HG02798 (cell line): Measurements from ENCODE around the gene RHBG.
"Not testable (repeated sequence)": the region's sequence is repeated elsewhere in the genome, so short reads cannot be mapped to it uniquely, and the experiment has no call there.

Experiments used
- ATAC-seq: cut with Tn5 transposase; IDR thresholded peaks from one replicate; pipeline ENCODE4 v1.9.1; 2021; ENCODE audit warnings: mild to moderate bottlenecking; ENCODE audit not compliant: unreplicated experiment, poor library complexity

RHBG gene

GRCh38 chr1:156368889-156369684 is at the start of gene RHBG:
Gene RHBG (plus strand): TSS chr1:156369211. CDS start chr1:156369250, 39 bp downstream.
- no peak for ATAC-seq

GRCh38 chr1:156319664-156320063 is 49.3 kb upstream of the RHBG start:
- ATAC-seq: no peak

- ATAC-seq: no peak
Measured at GRCh38 chr1:156320560-156320959, 48.5 kb upstream of the RHBG start.

- ATAC-seq: not testable (repeated sequence)
Measured at GRCh38 chr1:156323179-156323578, 45.8 kb upstream of the RHBG start.

GRCh38 chr1:156336242-156336641 is 32.8 kb upstream of the RHBG start:
- no peak for ATAC-seq

- no peak for ATAC-seq
Measured at GRCh38 chr1:156337052-156337887, 31.7 kb upstream of the RHBG start.

- no peak for ATAC-seq
Measured at GRCh38 chr1:156337888-156338179, 31.2 kb upstream of the RHBG start.

- ATAC-seq: peak; percentile 94
Measured at GRCh38 chr1:156338180-156338976, 30.6 kb upstream of the RHBG start, which contains the start of the genes CCT3 and TSACC. Gene CCT3 (minus strand): TSS chr1:156338292. CDS start chr1:156338184, 108 bp downstream. Gene TSACC (plus strand): TSS chr1:156338526. CDS start chr1:156339758, 1,232 bp downstream.

GRCh38 chr1:156342166-156342955 is 26.6 kb upstream of the RHBG start:
- no peak for ATAC-seq

- no peak for ATAC-seq
Measured at GRCh38 chr1:156344409-156344808, 24.6 kb upstream of the RHBG start.

- ATAC-seq: not testable (repeated sequence)
Measured at GRCh38 chr1:156346035-156346434, 23.0 kb upstream of the RHBG start.

- no peak for ATAC-seq
Measured at GRCh38 chr1:156346636-156347035, 22.4 kb upstream of the RHBG start.

GRCh38 chr1:156347331-156347730 is 21.7 kb upstream of the RHBG start:
- ATAC-seq: no peak

- not testable (repeated sequence) for ATAC-seq
Measured at GRCh38 chr1:156352481-156352880, 16.5 kb upstream of the RHBG start.

- ATAC-seq: no peak
Measured at GRCh38 chr1:156356262-156356874, 12.6 kb upstream of the RHBG start.

- ATAC-seq: peak; percentile 85
Measured at GRCh38 chr1:156356875-156357534, 12.0 kb upstream of the RHBG start.

GRCh38 chr1:156357977-156358376 is 11.0 kb upstream of the RHBG start:
- ATAC-seq: no peak

GRCh38 chr1:156358641-156359040 is 10.4 kb upstream of the RHBG start:
- ATAC-seq: no peak

GRCh38 chr1:156359249-156359648 is 9.8 kb upstream of the RHBG start:
- ATAC-seq: no peak
